Type B pancreatic cell (in vitro differentiated cells): ENCODE data around the gene TEX51. TPM values are rescaled to one million over a fixed set of nuclear protein-coding genes. Genes with fewer than 3 reads are reported as not detected.

Experiments used
- DNase-seq: peaks from one replicate; pipeline ENCODE4 v3.0.0; 2021; ENCODE audit warnings: mixed read lengths; ENCODE audit not compliant: unreplicated experiment; ENCODE audit errors: extremely low spot score
- H3K27ac Mint-ChIP-seq: 2 replicates; pipeline ENCODE4 v1.8.0; 2021; ENCODE audit warnings: mild to moderate bottlenecking, mixed read lengths
- H3K27me3 Mint-ChIP-seq: 2 replicates; pipeline ENCODE4 v1.8.0; 2021; ENCODE audit warnings: mixed read lengths
- H3K36me3 Mint-ChIP-seq: 2 replicates; pipeline ENCODE4 v1.8.0; 2021; ENCODE audit warnings: mixed read lengths
- H3K4me1 Mint-ChIP-seq: one replicate; pipeline ENCODE4 v1.8.0; 2021; ENCODE audit warnings: mixed read lengths; ENCODE audit not compliant: unreplicated experiment
- H3K4me3 Mint-ChIP-seq: 2 replicates; pipeline ENCODE4 v1.8.0; 2021; ENCODE audit warnings: mild to moderate bottlenecking, mixed read lengths
- H3K9me3 Mint-ChIP-seq: 2 replicates; pipeline ENCODE4 v1.8.0; 2021; ENCODE audit warnings: mixed read lengths
- CTCF ChIP-seq: fragments of 200-600 bp; sonication (generic); conservative IDR thresholded peaks from 2 replicates; pipeline ENCODE4 v1.5.0; 2021; ENCODE audit warnings: antibody characterized with exemption, mild to moderate bottlenecking
- total RNA-seq: library from RNA; stranded (reverse); gene quantifications from 2 replicates; pipeline ENCODE4 v1.2.1, GENCODE V29; 2021; ENCODE audit warnings: low replicate concordance

Gene TEX51
- total RNA-seq, 1 donor from 2014 or later, result not detected

- no peak overlapping the region for H3K27ac Mint-ChIP-seq
- H3K4me1 Mint-ChIP-seq, result peaks cover 4% of the 10 kb centered on the region
Measured at GRCh38 chr2:126884861-126885750, 13.6 kb upstream of the TEX51 start.

GRCh38 chr2:126885751-126886210, 12.9 kb upstream of the TEX51 start:
- DNase-seq, result no peak
- TF ChIP-seq CTCF, result no peak
- H3K4me1 Mint-ChIP-seq, result peaks cover 4% of the 10 kb centered on the region
- no peaks in the 10 kb centered on the region for H3K36me3 Mint-ChIP-seq
- no peaks in the 10 kb centered on the region for H3K9me3 Mint-ChIP-seq
- H3K27ac Mint-ChIP-seq, result no peak overlapping the region
- H3K4me3 Mint-ChIP-seq, result no peak overlapping the region
- peaks cover 8% of the 10 kb centered on the region for H3K27me3 Mint-ChIP-seq

More at GRCh38 chr2:126884861-126885750, 13.6 kb upstream of the TEX51 start:
- TF ChIP-seq CTCF, result no peak
- DNase-seq, result no peak
- Mint-ChIP-seq H3K27me3 (peaks cover 6% of the 10 kb centered on the region), H3K9me3 (no peaks in the 10 kb centered on the region), H3K4me3 (no peak overlapping the region), H3K36me3 (no peaks in the 10 kb centered on the region)

- peak; percentile 77 for DNase-seq
- peak; percentile 81 for TF ChIP-seq CTCF
- H3K27me3 Mint-ChIP-seq, result peaks cover 8% of the 10 kb centered on the region
- no peak overlapping the region for H3K27ac Mint-ChIP-seq
- H3K4me1 Mint-ChIP-seq, result peaks cover 4% of the 10 kb centered on the region
- no peaks in the 10 kb centered on the region for H3K9me3 Mint-ChIP-seq
- H3K36me3 Mint-ChIP-seq, result no peaks in the 10 kb centered on the region
- peak overlapping the region; percentile 69 for H3K4me3 Mint-ChIP-seq
Measured at GRCh38 chr2:126886211-126886915, 12.3 kb upstream of the TEX51 start.

- TF ChIP-seq CTCF, result no peak
- H3K9me3 Mint-ChIP-seq, result no peaks in the 10 kb centered on the region
- peaks cover 4% of the 10 kb centered on the region for H3K4me1 Mint-ChIP-seq
- peaks cover 8% of the 10 kb centered on the region for H3K27me3 Mint-ChIP-seq
- H3K4me3 Mint-ChIP-seq, result no peak overlapping the region
- no peaks in the 10 kb centered on the region for H3K36me3 Mint-ChIP-seq
- H3K27ac Mint-ChIP-seq, result no peak overlapping the region
- DNase-seq, result no peak
Measured at GRCh38 chr2:126886916-126887280, 11.8 kb upstream of the TEX51 start.

- Mint-ChIP-seq H3K27me3 (peaks cover 8% of the 10 kb centered on the region), H3K27ac (no peak overlapping the region), H3K36me3 (no peaks in the 10 kb centered on the region), H3K4me1 (peaks cover 4% of the 10 kb centered on the region), H3K4me3 (no peak overlapping the region), H3K9me3 (no peaks in the 10 kb centered on the region)
- no peak for DNase-seq
- TF ChIP-seq CTCF, result no peak
Measured at GRCh38 chr2:126887506-126887905, 11.2 kb upstream of the TEX51 start.
